ENCODE results near the gene TTC7B.
A peak's percentile ranks its signal among the peaks of the same experiment; 100 is the strongest.

The TTC7B gene

GRCh38 chr14:90488256-90488655 is 328.0 kb downstream of the TTC7B start:
- DNase-seq (ENCODE audit: low read depth in 2 of 2), result no peak

GRCh38 chr14:90487462-90487861 is 328.8 kb downstream of the TTC7B start:
- DNase-seq (ENCODE audit: low read depth in 2 of 2), result no peak

- no peak for DNase-seq (ENCODE audit: low read depth in 2 of 2)
Observed at GRCh38 chr14:90487031-90487430, 329.2 kb downstream of the TTC7B start.

GRCh38 chr14:90484291-90484690 is 331.9 kb downstream of the TTC7B start:
- DNase-seq (ENCODE audit: low read depth in 2 of 2), result no peak

GRCh38 chr14:90483571-90483974 is 332.7 kb downstream of the TTC7B start:
- DNase-seq (ENCODE audit: low read depth in 2 of 2), result peak in 1 of 2 experiments; percentile 4

- no peak for DNase-seq (ENCODE audit: low read depth in 2 of 2)
Observed at GRCh38 chr14:90483117-90483516, 333.1 kb downstream of the TTC7B start.

GRCh38 chr14:90475298-90475697 is 340.9 kb downstream of the TTC7B start:
- DNase-seq (ENCODE audit: low read depth in 2 of 2), result no peak

Data from stimulated activated CD4-positive, alpha-beta T cell treated with anti-CD3 and anti-CD28 coated beads, Interleukin-12 subunit alpha, Interleukin-12 subunit beta, amount 100 ng/mL, for 24 hours (primary cell).